Spleen (tissue), 7 donors: ENCODE measurements around the gene TMEM100.

Experiments used
- POLR2A ChIP-seq, 3 donors: fragments of 450-650 bp; IDR thresholded peaks; one replicate each; pipeline ENCODE4 v1.5.1; 2017; ENCODE audit warnings: antibody characterized with exemption in 3 of 3, mild to moderate bottlenecking in 1 of 3
- TF ChIP-seq, protein P1 (sequence below), 11 experiments: fragments of 200-600 bp in 7 of 11; fragments of 450-650 bp in 4 of 11; sonication (generic) in 4 of 11; IDR thresholded peaks in 8 of 11; conservative IDR thresholded peaks in 3 of 11; 1 replicate in 7 of 11; 2 replicates in 4 of 11; pipeline versions ENCODE4 v1.4.0 to v1.8.0; 2016 to 2021; ENCODE audit warnings: antibody characterized with exemption in 11 of 11, inconsistent platforms in 4 of 11, mild to moderate bottlenecking in 1 of 11
- donor health status: DM: no; HTN: no; CAD: no; lungs with moderate emphysema.
- donor health status: DM: no; HTN: no; CAD: no.
- donor health status: DM: no; HTN: no; CAD: no.

GRCh38 chr17:55770196-55770870 is 47.7 kb upstream of the TMEM100 start:
- TF ChIP-seq, protein P1, sequence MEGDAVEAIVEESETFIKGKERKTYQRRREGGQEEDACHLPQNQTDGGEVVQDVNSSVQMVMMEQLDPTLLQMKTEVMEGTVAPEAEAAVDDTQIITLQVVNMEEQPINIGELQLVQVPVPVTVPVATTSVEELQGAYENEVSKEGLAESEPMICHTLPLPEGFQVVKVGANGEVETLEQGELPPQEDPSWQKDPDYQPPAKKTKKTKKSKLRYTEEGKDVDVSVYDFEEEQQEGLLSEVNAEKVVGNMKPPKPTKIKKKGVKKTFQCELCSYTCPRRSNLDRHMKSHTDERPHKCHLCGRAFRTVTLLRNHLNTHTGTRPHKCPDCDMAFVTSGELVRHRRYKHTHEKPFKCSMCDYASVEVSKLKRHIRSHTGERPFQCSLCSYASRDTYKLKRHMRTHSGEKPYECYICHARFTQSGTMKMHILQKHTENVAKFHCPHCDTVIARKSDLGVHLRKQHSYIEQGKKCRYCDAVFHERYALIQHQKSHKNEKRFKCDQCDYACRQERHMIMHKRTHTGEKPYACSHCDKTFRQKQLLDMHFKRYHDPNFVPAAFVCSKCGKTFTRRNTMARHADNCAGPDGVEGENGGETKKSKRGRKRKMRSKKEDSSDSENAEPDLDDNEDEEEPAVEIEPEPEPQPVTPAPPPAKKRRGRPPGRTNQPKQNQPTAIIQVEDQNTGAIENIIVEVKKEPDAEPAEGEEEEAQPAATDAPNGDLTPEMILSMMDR (IDR thresholded peaks at IDR 0.05 in 8 of 11, conservative IDR thresholded peaks at IDR 0.05 in 3 of 11): peak in 10 of 11 experiments; percentile 5 to 62 (median 40)
- no peak for TF ChIP-seq POLR2A (IDR thresholded peaks at IDR 0.05)
